Measurements from ENCODE around the gene GALNS.

DNA sequence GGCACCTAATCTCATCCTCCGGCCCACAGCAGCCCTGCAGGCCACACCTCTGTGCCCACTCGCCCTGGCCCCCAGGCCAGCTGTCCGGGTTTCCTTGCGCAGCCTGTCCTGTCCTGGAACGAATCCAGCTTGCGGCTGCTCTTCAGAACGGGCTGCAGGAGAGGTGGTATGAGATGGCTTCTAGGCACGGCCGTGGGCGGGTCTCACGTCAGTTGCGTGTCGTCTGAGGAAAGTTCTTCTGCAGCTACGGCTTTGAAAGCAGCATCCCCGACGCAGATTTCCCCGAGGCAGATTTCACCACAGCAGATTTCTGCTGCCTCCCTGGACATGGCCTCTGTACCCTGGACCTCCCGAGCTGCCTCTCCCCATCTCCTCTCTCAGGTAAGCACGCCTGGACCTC lies 18.2 kb downstream of the GALNS start:
- no peak for TF ChIP-seq POLR2AphosphoS5 (IDR thresholded peaks at IDR 0.05; ENCODE audit: borderline replicate concordance, low read depth, low read length)
- no peak for TF ChIP-seq EZH2 (IDR thresholded peaks at IDR 0.05)

Data from SK-N-MC (cell line).